Right lobe of liver (tissue), 6 donors: ENCODE data around the gene IZUMO1. TPM values are rescaled to one million over a fixed set of nuclear protein-coding genes. Genes with fewer than 3 reads are reported as not detected.

ENCODE experiments used
- ATAC-seq, 4 donors: fragments of 200-7000 bp; cut with Tn5 transposase; one replicate each; pipeline ENCODE4 v1.9.1; 2020; ENCODE audit warnings: mild to moderate bottlenecking in 4 of 4, moderate library complexity in 4 of 4
- DNase-seq, 3 donors: peaks; one replicate each; pipeline ENCODE4 v3.0.0-alpha.2; 2020
- H3K27ac ChIP-seq, 3 donors: fragments of 200-600 bp; one replicate each; pipeline ENCODE4 v1.8.0; 2022
- H3K27me3 ChIP-seq, 2 donors: fragments of 200-600 bp; one replicate each; pipeline ENCODE4 v1.8.0; 2022
- H3K36me3 ChIP-seq, 4 donors: fragments of 200-600 bp; sonication (generic) in 1 of 4; one replicate each; pipeline versions ENCODE4 v1.5.1 to v1.8.0; 2017 to 2022; ENCODE audit warnings: control low read depth in 1 of 4
- H3K4me1 ChIP-seq, 4 donors: fragments of 200-600 bp; sonication (generic) in 1 of 4; one replicate each; pipeline versions ENCODE4 v1.5.1 to v1.8.0; 2017 to 2022; ENCODE audit warnings: control low read depth in 1 of 4
- H3K4me3 ChIP-seq, 3 donors: fragments of 200-600 bp; one replicate each; pipeline ENCODE4 v1.8.0; 2022
- H3K9me3 ChIP-seq, 4 donors: fragments of 200-600 bp; sonication (generic) in 1 of 4; one replicate each; pipeline versions ENCODE4 v1.5.1 to v1.8.0; 2017 to 2022; ENCODE audit warnings: control low read depth in 1 of 4
- CTCF ChIP-seq, 4 donors: fragments of 200-600 bp in 3 of 4; fragments of 450-650 bp in 1 of 4; IDR thresholded peaks; one replicate each; pipeline versions ENCODE4 v1.5.1 to v1.8.0; 2016 to 2022; ENCODE audit warnings: antibody characterized with exemption in 4 of 4, mild to moderate bottlenecking in 2 of 4
- POLR2A ChIP-seq: fragments of 450-650 bp; IDR thresholded peaks from one replicate; pipeline ENCODE4 v1.6.1; 2017; ENCODE audit warnings: antibody characterized with exemption, mild to moderate bottlenecking
- WGBS: methylation state at CpG from one replicate; pipeline ENCODE4 v1.1.6; 2018; ENCODE audit warnings: low coverage, low lambda C conversion rate; ENCODE audit not compliant: insufficient coverage; ENCODE audit errors: missing lambda C conversion rate; 5-methylcytosine and 5-hydroxymethylcytosine counted together
- intact Hi-C, 2 donors: fragments of 100-400 bp; cut with DNase I; formaldehyde crosslinking; loops; one replicate each; pipeline versions ENCODE4 v1.11.2 to v1.14.1; 2022
- total RNA-seq, 6 experiments: library from RNA; depleted of rRNA in 2 of 6; stranded (reverse); fragments of >200 nt in 2 of 6; fragmentation: NEBNext Ultra II Directional in 3 of 6; extraction: Animal tissue kit (Norgen Biotek cat#: 25700) in 3 of 6; gene quantifications; one replicate each; pipeline versions ENCODE4 v1.1.0 to v1.2.4, GENCODE V29; 2016 to 2023
- donor health status: DM: no; HTN: yes; CAD: no.
- donor health status: DM: no; HTN: no; CAD: no.
- donor health status: DM: no; HTN: no; CAD: no.
- donor health status: DM: no; HTN: yes; CAD: no.
- donor health status: DM: no; HTN: yes; CAD: no.

The IZUMO1 gene
- total RNA-seq, 6 experiments from 2014 or later = 0.10 to 0.35 (median 0.13) TPM; not detected in 1

DNA sequence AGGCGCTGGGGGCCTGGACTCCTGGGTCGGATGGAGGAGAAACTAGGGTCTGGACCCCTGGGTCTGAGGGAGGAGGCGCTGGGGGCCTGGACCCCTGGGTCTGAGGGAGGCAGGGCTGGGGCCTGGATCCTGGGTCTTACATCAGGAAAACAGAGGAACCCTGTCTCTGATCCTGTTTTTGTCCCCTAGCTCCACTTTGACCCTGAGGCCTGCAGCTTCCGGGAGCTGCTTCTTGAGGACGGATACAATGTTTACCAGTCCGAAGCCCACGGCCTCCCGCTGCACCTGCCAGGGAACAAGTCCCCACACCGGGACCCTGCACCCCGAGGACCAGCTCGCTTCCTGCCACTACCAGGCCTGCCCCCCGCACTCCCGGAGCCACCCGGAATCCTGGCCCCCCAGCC, 11.0 kb upstream of the IZUMO1 start:
- H3K27ac ChIP-seq = peak overlapping the region in 1 of 3 donors; percentile 70
- H3K36me3 ChIP-seq = peaks cover 0 to 11% (median 0%) of the 10 kb centered on the region in 4 donors
- DNase-seq = peak in 1 of 3 donors; percentile 61
- TF ChIP-seq CTCF (IDR thresholded peaks at IDR 0.05) (no peak), POLR2A (no peak)
- H3K4me3 ChIP-seq = peak overlapping the region in 1 of 3 donors; percentile 59
- no CpG with 5 or more reads among the region's 14 CpGs for WGBS
- no peaks in the 10 kb centered on the region for H3K27me3 ChIP-seq
- no peaks in the 10 kb centered on the region for H3K9me3 ChIP-seq
- intact Hi-C loops = no loop called here
- peaks cover 0 to 21% (median 6%) of the 10 kb centered on the region in 4 donors for H3K4me1 ChIP-seq
- ATAC-seq = peak in 3 of 4 donors; percentile 5 to 18 (median 7)

- H3K4me3 ChIP-seq = peak overlapping the region in 2 of 3 donors; percentile 7 to 59
- 25% methylated on average over 4 of the region's 12 CpGs for WGBS
- peak in 1 of 3 donors; percentile 60 for DNase-seq
- intact Hi-C loops = no loop called here
- peaks cover 0 to 11% (median 0%) of the 10 kb centered on the region in 4 donors for H3K36me3 ChIP-seq
- no peaks in the 10 kb centered on the region for H3K27me3 ChIP-seq
- H3K9me3 ChIP-seq = no peaks in the 10 kb centered on the region
- no peak for TF ChIP-seq CTCF (IDR thresholded peaks at IDR 0.05)
- TF ChIP-seq POLR2A = no peak
- ATAC-seq = peak; percentile 11 to 25 (median 12)
- peak overlapping the region in 1 of 3 donors; percentile 70 for H3K27ac ChIP-seq
- H3K4me1 ChIP-seq = peaks cover 0 to 21% (median 8%) of the 10 kb centered on the region in 4 donors
These were observed 10.5 kb upstream of the IZUMO1 start for GRCh38 chr19:48757089-48757675.

DNA sequence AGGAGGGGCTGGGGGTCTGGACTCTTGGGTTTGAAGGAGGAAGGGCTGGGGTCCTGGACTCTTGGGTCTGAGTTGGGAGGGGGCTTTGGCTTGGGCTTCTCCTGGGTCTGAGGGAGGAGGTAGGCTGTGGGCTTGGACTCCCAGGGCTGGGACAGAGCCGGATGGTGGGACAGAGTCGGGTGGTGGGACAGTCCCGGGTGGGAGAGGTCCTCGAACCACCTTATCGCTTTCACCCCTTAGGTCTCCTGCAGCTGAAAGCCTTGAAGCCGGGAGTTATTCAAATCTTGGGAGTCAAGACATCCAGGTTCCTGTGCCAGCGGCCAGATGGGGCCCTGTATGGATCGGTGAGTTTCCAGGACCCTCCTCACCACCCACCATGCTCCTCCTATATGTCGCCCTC, 10.0 kb upstream of the IZUMO1 start:
- ATAC-seq (no peak), DNase-seq (no peak)
- intact Hi-C loops = no loop called here
- Histone ChIP-seq H3K27me3 (no peaks in the 10 kb centered on the region), H3K36me3 (peaks cover 0 to 11% (median 0%) of the 10 kb centered on the region in 4 donors), H3K9me3 (no peaks in the 10 kb centered on the region), H3K4me1 (peaks cover 0 to 21% (median 8%) of the 10 kb centered on the region in 4 donors), H3K4me3 (peak overlapping the region in 2 of 3 donors; percentile 7 to 59), H3K27ac (peak overlapping the region in 1 of 3 donors; percentile 70)
- TF ChIP-seq POLR2A = no peak
- no peak for TF ChIP-seq CTCF (IDR thresholded peaks at IDR 0.05)
- WGBS = 29% methylated on average over 1 of the region's 9 CpGs

DNA sequence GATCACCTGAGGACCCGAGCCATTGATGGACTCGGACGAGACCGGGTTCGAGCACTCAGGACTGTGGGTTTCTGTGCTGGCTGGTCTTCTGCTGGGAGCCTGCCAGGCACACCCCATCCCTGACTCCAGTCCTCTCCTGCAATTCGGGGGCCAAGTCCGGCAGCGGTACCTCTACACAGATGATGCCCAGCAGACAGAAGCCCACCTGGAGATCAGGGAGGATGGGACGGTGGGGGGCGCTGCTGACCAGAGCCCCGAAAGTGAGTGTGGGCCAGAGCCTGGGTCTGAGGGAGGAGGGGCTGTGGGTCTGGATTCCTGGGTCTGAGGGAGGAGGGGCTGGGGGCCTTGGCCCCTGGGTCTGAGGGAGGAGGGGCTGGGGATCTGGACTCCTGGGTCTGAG, 9.5 kb upstream of the IZUMO1 start:
- intact Hi-C loops = no loop called here
- DNase-seq = no peak
- H3K4me1 ChIP-seq = peaks cover 0 to 21% (median 8%) of the 10 kb centered on the region in 4 donors
- 20% methylated on average over 8 of the region's 11 CpGs for WGBS
- peaks cover 0 to 11% (median 0%) of the 10 kb centered on the region in 4 donors for H3K36me3 ChIP-seq
- TF ChIP-seq POLR2A (peak; percentile 11), CTCF (IDR thresholded peaks at IDR 0.05) (no peak)
- peak in 1 of 4 donors; percentile 3 for ATAC-seq
- H3K27ac ChIP-seq = peak overlapping the region in 1 of 3 donors; percentile 70
- H3K4me3 ChIP-seq = peak overlapping the region in 2 of 3 donors; percentile 16 to 59
- H3K9me3 ChIP-seq = no peaks in the 10 kb centered on the region
- H3K27me3 ChIP-seq = no peaks in the 10 kb centered on the region
